Mucosa of rectum (tissue), 2 donors: Measurements from ENCODE around the gene SIAH2.
"Not testable (repeated sequence)": the region's sequence is repeated elsewhere in the genome, so short reads cannot be mapped to it uniquely, and the experiment has no call there.

Experiments
- H3K27ac ChIP-seq, 2 donors: one replicate each; pipeline ENCODE4 v1.7.0; 2013; ENCODE audit warnings: inconsistent platforms in 2 of 2, low read depth in 2 of 2, low read length in 2 of 2
- H3K27me3 ChIP-seq, 2 donors: one replicate each; pipeline ENCODE4 v1.7.0; 2013; ENCODE audit warnings: low read length in 2 of 2; ENCODE audit not compliant: control insufficient read depth in 2 of 2, insufficient read depth in 2 of 2
- H3K36me3 ChIP-seq, 2 donors: one replicate each; pipeline ENCODE4 v1.7.0; 2013; ENCODE audit warnings: low read length in 2 of 2; ENCODE audit not compliant: control insufficient read depth in 2 of 2, insufficient read depth in 2 of 2
- H3K4me1 ChIP-seq, 2 donors: one replicate each; pipeline ENCODE4 v1.7.0; 2013; ENCODE audit warnings: low read length in 2 of 2, mild to moderate bottlenecking in 1 of 2; ENCODE audit not compliant: control insufficient read depth in 2 of 2, insufficient read depth in 2 of 2
- H3K4me3 ChIP-seq, 2 donors: one replicate each; pipeline ENCODE4 v1.7.0; 2013; ENCODE audit warnings: low read length in 2 of 2
- H3K9ac ChIP-seq, 2 donors: one replicate each; pipeline ENCODE4 v1.7.0; 2013; ENCODE audit warnings: low read length in 2 of 2, low read depth in 1 of 2, mild to moderate bottlenecking in 1 of 2
- H3K9me3 ChIP-seq, 2 donors: one replicate each; pipeline ENCODE4 v1.7.0; 2013; ENCODE audit warnings: low read length in 2 of 2; ENCODE audit not compliant: control insufficient read depth in 2 of 2
- donor health status: healthy.
- donor health status: Normal muscosa, but diverticular disease.

The SIAH2 gene

GRCh38 chr3:150763122-150763840 lies at the start of gene SIAH2:
TSS of gene SIAH2 (minus strand) at chr3:150763169. CDS start at chr3:150762849, 320 bp downstream.
- no peaks in the 10 kb centered on the region for H3K9me3 ChIP-seq
- H3K4me3 ChIP-seq = peak within 1 kb of the TSS; percentile 89 to 91
- H3K36me3 ChIP-seq = peaks cover 0 to 5% of the 10 kb centered on the region in 2 donors
- H3K4me1 ChIP-seq = peaks cover 20 to 42% of the 10 kb centered on the region in 2 donors
- no peaks in the 10 kb centered on the region for H3K27me3 ChIP-seq
- H3K9ac ChIP-seq = peak within 1 kb of the TSS; percentile 97
- H3K27ac ChIP-seq = peak within 1 kb of the TSS; percentile 98 to 99

GRCh38 chr3:150811984-150812383 lies 49.0 kb upstream of the SIAH2 start:
- H3K27ac ChIP-seq = no peak overlapping the region
- no peak overlapping the region for H3K9ac ChIP-seq
- H3K4me1 ChIP-seq = no peaks in the 10 kb centered on the region
- no peaks in the 10 kb centered on the region for H3K36me3 ChIP-seq
- no peak overlapping the region for H3K4me3 ChIP-seq
- H3K9me3 ChIP-seq = no peaks in the 10 kb centered on the region
- no peaks in the 10 kb centered on the region for H3K27me3 ChIP-seq

GRCh38 chr3:150810641-150811040 lies 47.7 kb upstream of the SIAH2 start:
- H3K36me3 ChIP-seq = no peaks in the 10 kb centered on the region
- H3K9me3 ChIP-seq = no peaks in the 10 kb centered on the region
- H3K27ac ChIP-seq = no peak overlapping the region
- H3K27me3 ChIP-seq = no peaks in the 10 kb centered on the region
- no peaks in the 10 kb centered on the region for H3K4me1 ChIP-seq
- no peak overlapping the region for H3K9ac ChIP-seq
- no peak overlapping the region for H3K4me3 ChIP-seq

GRCh38 chr3:150806185-150806835 lies 43.3 kb upstream of the SIAH2 start:
- Histone ChIP-seq H3K36me3 (no peaks in the 10 kb centered on the region), H3K4me1 (no peaks in the 10 kb centered on the region), H3K9ac (no peak overlapping the region), H3K27me3 (no peaks in the 10 kb centered on the region), H3K27ac (no peak overlapping the region), H3K4me3 (no peak overlapping the region), H3K9me3 (no peaks in the 10 kb centered on the region)

- H3K4me1 ChIP-seq = no peaks in the 10 kb centered on the region
- H3K9ac ChIP-seq = no peak overlapping the region
- H3K9me3 ChIP-seq = no peaks in the 10 kb centered on the region
- H3K4me3 ChIP-seq = no peak overlapping the region
- H3K36me3 ChIP-seq = no peaks in the 10 kb centered on the region
- H3K27ac ChIP-seq = no peak overlapping the region
- no peaks in the 10 kb centered on the region for H3K27me3 ChIP-seq
Observed at GRCh38 chr3:150805354-150805753, 42.4 kb upstream of the SIAH2 start.

GRCh38 chr3:150803440-150803985 lies 40.5 kb upstream of the SIAH2 start:
- H3K4me1 ChIP-seq = no peaks in the 10 kb centered on the region
- H3K4me3 ChIP-seq = no peak overlapping the region
- H3K9ac ChIP-seq = no peak overlapping the region
- no peaks in the 10 kb centered on the region for H3K36me3 ChIP-seq
- no peak overlapping the region for H3K27ac ChIP-seq
- no peaks in the 10 kb centered on the region for H3K9me3 ChIP-seq
- H3K27me3 ChIP-seq = no peaks in the 10 kb centered on the region

- H3K4me3 ChIP-seq = no peak overlapping the region
- no peaks in the 10 kb centered on the region for H3K9me3 ChIP-seq
- H3K27me3 ChIP-seq = no peaks in the 10 kb centered on the region
- no peaks in the 10 kb centered on the region for H3K36me3 ChIP-seq
- no peak overlapping the region for H3K27ac ChIP-seq
- no peak overlapping the region for H3K9ac ChIP-seq
- peaks cover 0 to 4% of the 10 kb centered on the region in 2 donors for H3K4me1 ChIP-seq
Observed at GRCh38 chr3:150800722-150801121, 37.8 kb upstream of the SIAH2 start.

- no peak overlapping the region for H3K9ac ChIP-seq
- H3K36me3 ChIP-seq = no peaks in the 10 kb centered on the region
- H3K27ac ChIP-seq = no peak overlapping the region
- H3K4me3 ChIP-seq = no peak overlapping the region
- H3K9me3 ChIP-seq = no peaks in the 10 kb centered on the region
- H3K27me3 ChIP-seq = no peaks in the 10 kb centered on the region
- peaks cover 0 to 4% of the 10 kb centered on the region in 2 donors for H3K4me1 ChIP-seq
Observed at GRCh38 chr3:150798122-150798618, 35.2 kb upstream of the SIAH2 start.

GRCh38 chr3:150797155-150797554 lies 34.2 kb upstream of the SIAH2 start:
- Histone ChIP-seq H3K9ac (no peak overlapping the region), H3K36me3 (no peaks in the 10 kb centered on the region), H3K9me3 (no peaks in the 10 kb centered on the region), H3K27me3 (no peaks in the 10 kb centered on the region), H3K4me1 (peaks cover 0 to 4% of the 10 kb centered on the region in 2 donors), H3K27ac (no peak overlapping the region), H3K4me3 (no peak overlapping the region)

GRCh38 chr3:150796527-150796926 lies 33.6 kb upstream of the SIAH2 start:
- not testable (repeated sequence) for H3K9ac ChIP-seq, H3K36me3 ChIP-seq, H3K4me3 ChIP-seq, H3K4me1 ChIP-seq, H3K27ac ChIP-seq, H3K27me3 ChIP-seq, H3K9me3 ChIP-seq
